H1 (cell line): ENCODE measurements around the gene SEC22C. TPM values are rescaled to one million over a fixed set of nuclear protein-coding genes. Genes with fewer than 3 reads are reported as not detected.

ENCODE experiments used
- CTCF ChIA-PET: fragments of 300-600 bp; sonication (Branson Sonifier 250); formaldehyde crosslinking; loops from one replicate; lab custom pipeline; 2021; ENCODE audit not compliant: partially characterized antibody; lab: Charles Lee
- POLR2A ChIA-PET: fragments of 300-600 bp; sonication (Branson Sonifier 250); formaldehyde crosslinking; loops from one replicate; lab custom pipeline; 2021; ENCODE audit warnings: inconsistent platforms; ENCODE audit not compliant: partially characterized antibody; lab: Charles Lee
- DNase-seq, 2 experiments: peaks; one replicate each; pipeline versions ENCODE4 v3.0.0 to v3.0.0-alpha.2; 2010 to 2022; ENCODE audit warnings: low spot score in 2 of 2, low read depth in 1 of 2, mixed read lengths in 1 of 2
- FAIRE-seq: peaks from 2 replicates; lab custom pipeline; 2011; peaks lifted over from hg19 to GRCh38; lab: Jason Lieb, UNC
- H2AFZ ChIP-seq: 2 replicates; pipeline ENCODE4 v1.8.1; 2012; ENCODE audit warnings: low read length, inconsistent platforms
- H2AK5ac ChIP-seq: 2 replicates; pipeline ENCODE4 v1.6.1; 2013; ENCODE audit warnings: low read depth, low read length
- H2BK120ac ChIP-seq: replicated peaks from 2 replicates; pipeline ENCODE3; 2013; ENCODE audit warnings: low read depth, low read length, inconsistent platforms
- H2BK12ac ChIP-seq: 2 replicates; pipeline ENCODE4 v1.6.1; 2013; ENCODE audit warnings: low read depth, low read length
- H2BK15ac ChIP-seq: 2 replicates; pipeline ENCODE4 v1.6.1; 2013; ENCODE audit warnings: low read length
- H2BK20ac ChIP-seq: 2 replicates; pipeline ENCODE4 v1.6.1; 2013; ENCODE audit warnings: low read length
- H2BK5ac ChIP-seq: 2 replicates; pipeline ENCODE4 v1.6.1; 2013; ENCODE audit warnings: low read depth, low read length
- H3K14ac ChIP-seq: 2 replicates; pipeline ENCODE4 v1.6.1; 2013; ENCODE audit warnings: inconsistent platforms; ENCODE audit not compliant: insufficient read length
- H3K18ac ChIP-seq: 2 replicates; pipeline ENCODE4 v1.6.1; 2013; ENCODE audit warnings: low read length; ENCODE audit errors: extremely low read depth
- H3K23ac ChIP-seq: 2 replicates; pipeline ENCODE4 v1.6.1; 2013; ENCODE audit warnings: inconsistent platforms; ENCODE audit not compliant: insufficient read length
- H3K23me2 ChIP-seq: 2 replicates; pipeline ENCODE4 v1.6.1; 2013; ENCODE audit warnings: low read depth, low read length
- H3K27ac ChIP-seq: 2 replicates; pipeline ENCODE4 v1.6.1; 2011; ENCODE audit warnings: low read depth, low read length, inconsistent platforms
- H3K27me3 ChIP-seq, 4 experiments: replicated peaks in 1 of 4; 1 replicate in 1 of 4; 2 replicates in 3 of 4; pipeline versions ENCODE4 v1.6.1 to v1.8.1; 2011 to 2013; ENCODE audit warnings: low read length in 3 of 4, mild to moderate bottlenecking in 3 of 4, inconsistent platforms in 2 of 4, mixed read lengths in 2 of 4, moderate library complexity in 1 of 4; ENCODE audit not compliant: control insufficient read depth in 3 of 4, insufficient read depth in 3 of 4; ENCODE audit errors: extremely low read depth in 1 of 4
- H3K36me3 ChIP-seq, 4 experiments: 2 replicates each; pipeline versions ENCODE4 v1.6.1 to v1.8.1; 2011 to 2013; ENCODE audit warnings: mild to moderate bottlenecking in 4 of 4, low read length in 3 of 4, moderate library complexity in 2 of 4, control low read depth in 1 of 4, inconsistent platforms in 1 of 4; ENCODE audit not compliant: insufficient read depth in 4 of 4, control insufficient read depth in 2 of 4
- H3K4ac ChIP-seq: replicated peaks from 2 replicates; pipeline ENCODE3; 2013; ENCODE audit warnings: low read length, low read depth, mixed read lengths, inconsistent platforms; ENCODE audit not compliant: insufficient read length
- H3K4me1 ChIP-seq, 4 experiments: replicated peaks in 1 of 4; 1 replicate in 1 of 4; 2 replicates in 3 of 4; pipeline versions ENCODE4 v1.6.1 to v1.8.1; 2011 to 2013; ENCODE audit warnings: low read length in 3 of 4, inconsistent platforms in 2 of 4, mixed read lengths in 1 of 4; ENCODE audit not compliant: insufficient read depth in 4 of 4, control insufficient read depth in 3 of 4
- H3K4me2 ChIP-seq, 2 experiments: 2 replicates each; pipeline versions ENCODE4 v1.6.1 to v1.8.1; 2011 to 2013; ENCODE audit warnings: low read depth in 2 of 2, low read length in 2 of 2, control low read depth in 1 of 2, inconsistent platforms in 1 of 2, mild to moderate bottlenecking in 1 of 2; ENCODE audit not compliant: insufficient read depth in 1 of 2
- H3K4me3 ChIP-seq, 4 experiments: fragments of 200-600, 300-600 bp in 1 of 4; sonication (generic), shearing (Covaris generic), sonication (Bioruptor Twin) in 1 of 4; 2 replicates each; pipeline versions ENCODE4 v1.5.1 to v1.8.1; 2011 to 2016; ENCODE audit warnings: low read length in 4 of 4, low read depth in 3 of 4, control low read depth in 2 of 4, inconsistent platforms in 2 of 4, mild to moderate bottlenecking in 2 of 4, mixed read lengths in 1 of 4, moderate library complexity in 1 of 4; ENCODE audit not compliant: insufficient read depth in 2 of 4; ENCODE audit errors: extremely low read depth in 1 of 4
- H3K56ac ChIP-seq: replicated peaks from 2 replicates; pipeline ENCODE3; 2013; ENCODE audit warnings: low read depth, mild to moderate bottlenecking, mixed read lengths, low read length, inconsistent platforms; ENCODE audit not compliant: insufficient read length
- H3K79me1 ChIP-seq: 2 replicates; pipeline ENCODE4 v1.6.1; 2013; ENCODE audit warnings: low read depth, low read length, control low read depth
- H3K79me2 ChIP-seq, 2 experiments: 2 replicates each; pipeline versions ENCODE4 v1.6.1 to v1.8.1; 2012 to 2013; ENCODE audit warnings: low read length in 2 of 2, mild to moderate bottlenecking in 2 of 2, inconsistent platforms in 1 of 2; ENCODE audit not compliant: insufficient read depth in 2 of 2, control insufficient read depth in 1 of 2
- H3K9ac ChIP-seq, 4 experiments: replicated peaks in 1 of 4; 1 replicate in 1 of 4; 2 replicates in 3 of 4; pipeline versions ENCODE4 v1.6.1 to v1.8.1; 2011 to 2013; ENCODE audit warnings: low read depth in 3 of 4, low read length in 3 of 4, control low read depth in 2 of 4, mild to moderate bottlenecking in 2 of 4, moderate library complexity in 2 of 4, inconsistent platforms in 1 of 4; ENCODE audit errors: extremely low read depth in 1 of 4
- H3K9me3 ChIP-seq, 2 experiments: 2 replicates each; pipeline versions ENCODE4 v1.6.1 to v1.8.1; 2012 to 2013; ENCODE audit warnings: mild to moderate bottlenecking in 2 of 2, moderate library complexity in 2 of 2, control low read depth in 1 of 2, inconsistent platforms in 1 of 2, low read depth in 1 of 2, low read length in 1 of 2, mixed read lengths in 1 of 2; ENCODE audit not compliant: insufficient read depth in 2 of 2
- H4K20me1 ChIP-seq, 2 experiments: replicated peaks in 1 of 2; 2 replicates each; pipeline versions ENCODE3 to v1.8.1; 2011 to 2013; ENCODE audit warnings: inconsistent platforms in 2 of 2, low read length in 2 of 2, mild to moderate bottlenecking in 1 of 2; ENCODE audit not compliant: insufficient read depth in 2 of 2, control insufficient read depth in 1 of 2
- H4K5ac ChIP-seq: 2 replicates; pipeline ENCODE4 v1.6.1; 2013; ENCODE audit warnings: low read length, low read depth, mixed read lengths, inconsistent platforms; ENCODE audit not compliant: insufficient read length
- H4K8ac ChIP-seq: 2 replicates; pipeline ENCODE4 v1.8.0; 2013; ENCODE audit warnings: mild to moderate bottlenecking, moderate library complexity, low read length, inconsistent platforms; ENCODE audit not compliant: insufficient read depth; ENCODE audit errors: extremely low read depth
- H4K91ac ChIP-seq: replicated peaks from 2 replicates; pipeline ENCODE3; 2013; ENCODE audit warnings: low read length, mixed read lengths, inconsistent platforms; ENCODE audit not compliant: insufficient read length
- CBX5 ChIP-seq: fragments of 300-800, 300-1000 bp; sonication (generic); IDR thresholded peaks from 2 replicates; pipeline ENCODE4 v1.7.1; 2016; ENCODE audit warnings: antibody characterized with exemption, low read length, low read depth
- FOSL1 ChIP-seq: IDR thresholded peaks from 2 replicates; pipeline ENCODE4 v1.6.1; 2011; ENCODE audit warnings: mild to moderate bottlenecking, low read depth, low read length, moderate library complexity; ENCODE audit not compliant: insufficient read depth
- KDM5A ChIP-seq: fragments of 200-600 bp; IDR thresholded peaks from 2 replicates; pipeline ENCODE4 v1.7.1; 2012; ENCODE audit warnings: mild to moderate bottlenecking, low read length, inconsistent platforms, mixed read lengths
- NRF1 ChIP-seq: IDR thresholded peaks from 2 replicates; pipeline ENCODE4 v1.6.1; 2011; ENCODE audit warnings: mild to moderate bottlenecking, low read depth, low read length, improper control_type of control experiment
- SP4 ChIP-seq: IDR thresholded peaks from 2 replicates; pipeline ENCODE4 v1.6.1; 2012; ENCODE audit warnings: low read length, inconsistent platforms
- SRF ChIP-seq: IDR thresholded peaks from 2 replicates; pipeline ENCODE4 v1.6.1; 2011; ENCODE audit warnings: mild to moderate bottlenecking, low read depth, low read length, moderate library complexity
- TCF12 ChIP-seq: IDR thresholded peaks from 2 replicates; pipeline ENCODE4 v1.6.1; 2011; ENCODE audit warnings: low read depth, mild to moderate bottlenecking, low read length
- WGBS, 2 experiments: shearing (Covaris generic) in 1 of 2; methylation state at CpG; one replicate each; pipeline versions ENCODE4 v1.1.6 to v1.1.7; 2013 to 2015; ENCODE audit warnings: low lambda C conversion rate in 2 of 2, mixed read lengths in 2 of 2, inconsistent platforms in 1 of 2, low coverage in 1 of 2, missing lambda C conversion rate in 1 of 2; ENCODE audit not compliant: insufficient replicate concordance in 2 of 2, insufficient coverage in 1 of 2, insufficient read length in 1 of 2; ENCODE audit errors: extremely low coverage in 1 of 2, missing lambda C conversion rate in 1 of 2; 5-methylcytosine and 5-hydroxymethylcytosine counted together
- polyA plus RNA-seq, 7 experiments: library from polyadenylated mRNA; depleted of rRNA in 3 of 7; stranded (reverse) in 5 of 7; unstranded in 2 of 7; fragments of >200 nt in 5 of 7; fragments of 200-250 nt in 2 of 7; gene quantifications; 1 replicate in 5 of 7; 2 replicates in 1 of 7; 4 replicates in 1 of 7; pipeline versions ENCODE4 v1.2.1 to v1.2.3, GENCODE V29; 2011 to 2013; ENCODE audit warnings: missing spikeins in 2 of 7, mixed read lengths in 2 of 7
- total RNA-seq: library from RNA; stranded (reverse); fragmentation: NEBNext Ultra II Directional; extraction: Animal tissue kit (Norgen Biotek cat#: 25700); gene quantifications from 2 replicates; pipeline ENCODE4 v1.2.1, GENCODE V29; 2021

The SEC22C gene
- total and polyA plus RNA-seq, 2 of the 8 experiments (the other 6 are each of a cell fraction or from before 2014, with no cell fraction given), result 23.4 to 38.3 TPM

DNA sequence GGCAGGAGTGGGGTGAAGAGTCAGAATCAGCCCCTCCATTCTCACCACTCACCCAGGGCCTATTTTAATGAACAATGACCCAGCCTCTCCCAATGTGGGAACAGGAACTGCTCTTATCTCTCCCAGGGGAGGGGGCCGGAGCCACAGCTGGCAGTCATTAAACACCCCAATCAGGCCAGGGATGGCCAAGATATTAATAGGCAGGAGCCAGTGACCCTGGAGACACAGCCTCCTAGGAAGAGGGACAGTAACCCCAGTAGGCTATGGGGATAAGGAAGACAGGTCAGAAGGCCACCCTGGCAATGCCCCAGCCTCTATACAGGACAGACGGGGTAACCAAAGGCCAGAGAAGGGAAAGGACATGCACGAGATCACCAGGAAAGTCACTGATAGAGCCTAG is 40.7 kb downstream of the SEC22C start:
- H3K9me3 ChIP-seq, result no peaks in the 10 kb centered on the region
- no peak overlapping the region for H4K5ac ChIP-seq
- DNase-seq (no peak), FAIRE-seq (no peak)
- H3K4me3 ChIP-seq, result no peak overlapping the region
- H2BK12ac ChIP-seq, result no peak overlapping the region
- H3K79me2 ChIP-seq, result no peaks in the 10 kb centered on the region
- no peak overlapping the region for H3K4ac ChIP-seq
- no peaks in the 10 kb centered on the region for H3K36me3 ChIP-seq
- H3K79me1 ChIP-seq, result no peaks in the 10 kb centered on the region
- H2BK15ac ChIP-seq, result no peak overlapping the region
- no peak overlapping the region for H4K91ac ChIP-seq
- ChIA-PET POLR2A (no interaction called here), CTCF (interaction anchor here (0.6 to 23.9 kb wide), 12 partner anchors 9 to 311 kb away, joined by 3 to 458 read pairs (median 6); partner anchors contain the start of gene VIPR1)
- H3K56ac ChIP-seq, result no peak overlapping the region
- no peak overlapping the region for H4K8ac ChIP-seq
- no peak overlapping the region for H3K18ac ChIP-seq
- H3K4me1 ChIP-seq, result peaks cover 0 to under 1% (median 0%) of the 10 kb centered on the region in 4 experiments; a peak in 3 of 7 replicates
- no peak overlapping the region for H3K23ac ChIP-seq
- no peak overlapping the region for H2AK5ac ChIP-seq
- peaks cover 0 to 2% (median 0%) of the 10 kb centered on the region in 4 experiments; a peak in 1 of 7 replicates for H3K27me3 ChIP-seq
- H2AFZ ChIP-seq, result no peak overlapping the region
- TF ChIP-seq NRF1, result no peak
- no peak for TF ChIP-seq SRF
- TF ChIP-seq FOSL1, result no peak
- TF ChIP-seq KDM5A, result no peak
- no peak for TF ChIP-seq CBX5
- no peak for TF ChIP-seq TCF12
- TF ChIP-seq SP4, result no peak
- no peaks in the 10 kb centered on the region for H3K23me2 ChIP-seq
- H2BK20ac ChIP-seq, result no peak overlapping the region
- no peak overlapping the region for H3K9ac ChIP-seq
- no peak overlapping the region for H3K4me2 ChIP-seq
- WGBS, 2 experiments, result 73% methylated on average over 3 of the region's 3 CpGs; no CpG with 5 or more reads in 1 of the 2 experiments
- H2BK5ac ChIP-seq, result no peak overlapping the region
- no peaks in the 10 kb centered on the region for H4K20me1 ChIP-seq
- H2BK120ac ChIP-seq, result no peak overlapping the region
- no peak overlapping the region for H3K27ac ChIP-seq
- H3K14ac ChIP-seq, result no peak overlapping the region
